ENCODE data around the gene NTRK2.
"Not testable (repeated sequence)": the region's sequence is repeated elsewhere in the genome, so short reads cannot be mapped to it uniquely, and the experiment has no call there.

The NTRK2 gene

GRCh38 chr9:84893419-84894128, 224.0 kb downstream of the NTRK2 start:
- no peak for DNase-seq (ENCODE audit: low read depth)

- DNase-seq (ENCODE audit: low read depth): no peak
Measured at GRCh38 chr9:84894859-84895258, 225.3 kb downstream of the NTRK2 start.

DNA sequence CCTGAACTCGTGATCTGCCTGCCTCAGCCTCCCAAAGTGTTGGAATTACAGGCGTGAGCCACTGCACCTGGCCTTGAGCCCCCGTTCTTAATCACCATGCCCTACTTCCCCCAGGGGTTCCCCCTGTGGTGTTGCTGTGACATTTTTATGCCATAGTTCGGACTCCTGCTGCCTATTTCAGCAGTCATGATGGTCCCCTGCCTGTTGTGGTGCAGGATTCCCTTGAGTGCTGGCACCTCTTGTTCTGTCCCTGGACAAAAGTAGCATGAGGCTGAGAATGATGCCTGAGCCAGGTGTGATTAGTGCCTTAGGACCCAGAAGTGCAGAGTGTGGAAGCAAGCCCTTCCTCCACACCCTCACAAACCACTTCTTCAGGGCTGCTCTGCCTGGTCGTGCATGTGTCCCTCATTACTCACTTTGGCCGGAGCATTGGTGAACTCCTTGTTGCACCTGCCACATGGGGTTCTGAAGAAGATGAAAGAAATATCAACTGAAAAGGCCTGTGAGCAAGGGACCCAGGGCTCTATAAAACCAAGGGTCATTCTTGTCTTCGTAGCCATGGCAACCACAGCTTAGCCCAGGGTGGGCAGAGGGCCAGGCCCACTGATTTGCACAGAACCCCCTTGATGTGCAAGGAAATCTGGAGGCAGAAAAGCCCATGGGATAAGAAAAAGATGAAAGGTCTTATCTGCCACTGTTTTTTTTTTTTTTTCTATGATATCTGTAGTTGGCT, 228.0 kb downstream of the NTRK2 start:
- DNase-seq (ENCODE audit: low read depth): no peak

GRCh38 chr9:84898188-84898587, 228.7 kb downstream of the NTRK2 start:
- DNase-seq (ENCODE audit: low read depth): no peak

DNA sequence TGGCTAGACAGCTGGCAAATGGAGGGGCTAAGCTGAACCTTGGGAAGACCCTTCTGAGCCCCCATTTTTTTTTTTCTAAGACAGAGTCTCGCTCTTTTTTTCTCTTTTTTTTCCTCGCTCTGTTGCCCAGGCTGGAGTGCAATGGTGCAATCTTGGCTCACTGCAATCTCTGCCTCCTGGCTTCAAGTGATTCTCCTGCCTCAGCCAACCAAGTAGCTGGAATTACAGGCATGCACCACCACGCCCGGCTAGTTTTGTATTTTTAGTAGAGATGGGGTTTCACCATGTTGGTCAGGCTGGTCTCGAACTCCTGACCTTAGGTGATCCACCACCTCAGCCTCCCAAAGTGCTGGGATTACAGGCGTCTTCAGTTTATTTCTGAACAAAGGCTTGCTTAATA, 229.1 kb downstream of the NTRK2 start:
- DNase-seq (ENCODE audit: low read depth): not testable (repeated sequence)

DNA sequence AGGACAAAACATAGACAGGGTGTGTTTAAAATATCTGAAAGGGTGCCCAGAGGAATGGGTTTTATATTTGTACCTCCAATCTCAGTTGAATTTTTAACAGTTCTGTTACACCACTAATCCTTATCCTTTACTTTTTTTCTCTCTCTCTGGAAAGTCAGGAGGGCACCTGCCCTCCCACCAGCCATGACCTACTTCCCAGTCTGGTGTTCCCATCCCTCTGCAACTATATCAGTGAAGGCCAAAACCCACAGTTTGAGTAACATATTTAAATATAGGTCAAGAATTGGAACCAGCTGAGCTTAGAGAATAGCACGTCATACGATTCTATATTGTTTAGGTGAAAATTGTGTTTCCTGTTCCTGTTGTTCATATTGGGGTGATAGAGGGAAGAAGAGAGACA, 229.8 kb downstream of the NTRK2 start:
- DNase-seq (ENCODE audit: low read depth): no peak

DNA sequence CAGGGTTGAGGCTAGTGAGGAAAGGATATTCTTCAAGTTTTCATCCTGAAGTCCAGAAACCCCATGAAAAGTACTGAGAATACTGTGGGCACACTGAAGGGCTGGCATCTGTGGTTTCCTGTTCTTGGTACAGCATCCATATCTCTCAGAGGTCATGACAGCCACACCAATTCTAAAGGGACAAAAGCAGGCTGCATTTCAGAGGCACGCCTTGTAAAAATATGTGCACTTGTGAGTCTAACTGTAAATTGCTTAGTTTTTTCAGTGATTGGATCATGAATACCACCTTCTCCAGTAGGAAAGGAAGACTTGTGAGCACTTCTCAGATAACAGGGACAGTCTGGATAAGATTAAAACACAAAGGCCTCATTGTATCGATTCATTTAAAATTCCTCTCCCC, 230.9 kb downstream of the NTRK2 start:
- no peak for DNase-seq (ENCODE audit: low read depth)

GRCh38 chr9:84903963-84904362, 234.4 kb downstream of the NTRK2 start:
- DNase-seq (ENCODE audit: low read depth): no peak

GRCh38 chr9:84916769-84917168, 247.2 kb downstream of the NTRK2 start:
- DNase-seq (ENCODE audit: low read depth): no peak

GRCh38 chr9:84917366-84918070, 248.0 kb downstream of the NTRK2 start:
- no peak for DNase-seq (ENCODE audit: low read depth)

DNA sequence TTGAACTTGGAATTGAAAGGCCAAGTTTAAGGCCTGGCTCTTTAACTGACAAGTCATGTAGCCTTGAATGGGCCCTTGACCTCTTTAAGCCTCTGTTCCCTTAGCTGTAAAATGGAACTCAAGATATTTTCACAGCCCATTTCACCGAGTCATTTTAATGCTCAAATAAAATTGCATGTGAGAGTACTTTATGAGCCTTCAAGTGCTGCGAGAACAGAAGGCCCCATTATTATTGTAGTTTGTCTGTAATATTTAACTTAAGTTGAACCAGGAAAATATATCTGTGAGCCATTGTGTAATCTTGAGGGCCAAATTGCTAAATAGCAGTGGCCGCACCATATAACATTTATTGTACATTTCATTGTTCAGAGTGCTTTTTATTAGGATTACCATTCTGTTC, 249.9 kb downstream of the NTRK2 start:
- DNase-seq (ENCODE audit: low read depth): no peak

GRCh38 chr9:84921175-84921574, 251.6 kb downstream of the NTRK2 start:
- no peak for DNase-seq (ENCODE audit: low read depth)

DNA sequence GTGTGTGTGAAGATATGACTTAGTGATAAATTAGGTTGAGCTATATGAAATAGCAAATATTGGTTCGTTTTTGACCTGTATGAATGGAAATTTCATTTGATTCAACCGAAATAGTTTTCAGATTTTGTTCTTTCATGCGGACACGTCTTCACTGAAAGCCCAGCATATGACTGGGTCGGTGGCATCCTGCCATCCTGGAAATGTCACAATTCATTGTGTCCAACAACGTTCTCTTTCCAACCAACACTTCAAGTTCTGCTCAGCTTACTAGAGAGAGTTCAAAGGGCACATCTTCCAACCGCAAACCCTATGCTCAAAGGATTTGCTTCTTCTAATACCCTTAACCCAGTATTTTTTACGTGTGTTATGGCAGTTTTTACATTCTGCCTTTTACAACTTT, 252.5 kb downstream of the NTRK2 start:
- DNase-seq (ENCODE audit: low read depth): no peak

- no peak for DNase-seq (ENCODE audit: low read depth)
Measured at GRCh38 chr9:84924266-84924665, 254.7 kb downstream of the NTRK2 start.

GRCh38 chr9:84925225-84925872, 255.8 kb downstream of the NTRK2 start:
- DNase-seq (ENCODE audit: low read depth): no peak

DNA sequence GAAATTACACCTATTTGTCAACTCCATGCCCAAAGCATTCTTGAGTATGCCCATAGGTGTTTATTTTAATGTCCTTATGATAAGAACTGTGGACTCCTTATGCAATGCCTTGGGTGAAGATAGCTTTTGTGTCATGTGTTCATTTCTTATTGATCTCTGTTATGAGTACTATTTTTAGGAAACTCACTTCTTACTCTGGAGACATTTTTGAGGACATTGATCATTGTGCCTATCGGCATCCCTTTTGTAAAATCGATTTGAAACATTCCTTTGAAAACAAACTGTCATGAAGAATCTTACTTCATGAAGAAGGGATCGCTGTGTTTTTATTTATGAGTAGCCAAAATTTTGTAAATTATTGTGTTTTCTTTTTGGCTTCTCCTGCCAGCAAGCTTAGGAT, 257.3 kb downstream of the NTRK2 start:
- no peak for DNase-seq (ENCODE audit: low read depth)

GRCh38 chr9:84928419-84928818, 258.9 kb downstream of the NTRK2 start:
- no peak for DNase-seq (ENCODE audit: low read depth)

GRCh38 chr9:84929068-84929467, 259.5 kb downstream of the NTRK2 start:
- DNase-seq (ENCODE audit: low read depth): no peak

DNA sequence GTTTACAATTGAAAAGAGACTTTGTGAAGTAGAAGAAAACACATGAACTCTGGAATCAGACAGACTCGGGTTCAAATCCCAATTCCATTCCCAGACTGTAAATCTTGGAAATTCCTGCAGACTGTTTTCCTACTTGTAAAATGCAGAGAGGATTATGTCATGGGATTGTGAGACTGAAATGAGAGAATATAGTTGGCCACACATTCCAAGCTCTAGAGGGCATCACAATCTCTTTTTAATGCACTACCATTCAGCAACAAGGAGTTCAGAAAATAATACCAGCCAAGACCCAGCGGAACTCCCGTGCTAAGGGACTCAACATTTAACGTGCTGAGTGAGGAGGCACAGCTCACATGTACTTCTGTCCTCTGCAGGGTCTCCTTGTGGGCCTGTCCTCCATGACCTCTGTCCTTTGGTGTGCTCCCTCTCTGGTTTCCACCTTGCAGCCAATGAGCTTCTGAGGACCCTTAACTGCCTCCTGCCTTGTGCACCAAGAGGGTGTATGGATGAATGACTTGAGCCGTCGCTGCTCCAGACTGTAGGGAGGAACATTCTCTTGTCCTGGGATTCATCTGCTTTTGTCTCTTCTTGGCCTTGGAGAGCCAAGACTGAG, 263.5 kb downstream of the NTRK2 start:
- no peak for DNase-seq (ENCODE audit: low read depth)

GRCh38 chr9:84935528-84936117, 266.1 kb downstream of the NTRK2 start:
- no peak for DNase-seq (ENCODE audit: low read depth)

DNA sequence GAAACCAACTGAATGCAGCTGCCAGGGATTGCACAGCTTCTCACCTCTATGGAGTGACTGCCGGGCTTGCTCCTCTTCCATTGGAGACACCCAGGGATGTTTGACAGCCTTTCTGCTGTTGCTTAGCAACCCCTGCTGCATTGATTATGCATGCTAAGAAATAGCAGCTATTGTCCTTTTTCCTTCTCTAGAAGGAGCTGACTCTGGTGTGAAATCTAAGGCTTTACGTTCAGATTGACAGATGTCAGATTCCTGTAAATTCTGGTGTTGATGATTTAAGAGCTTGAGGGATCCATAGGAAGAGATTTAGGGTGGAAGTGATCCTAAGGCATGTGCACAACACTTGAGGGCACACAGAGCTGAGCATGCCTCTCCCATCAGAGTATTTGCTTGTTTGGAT, 267.7 kb downstream of the NTRK2 start:
- no peak for DNase-seq (ENCODE audit: low read depth)

- DNase-seq (ENCODE audit: low read depth): no peak
Measured at GRCh38 chr9:84937581-84937980, 268.1 kb downstream of the NTRK2 start.
